ENCODE data around the gene HECTD3.

The HECTD3 gene

GRCh38 chr1:45043094-45043493, 32.0 kb upstream of the HECTD3 start:
- ChIA-PET CTCF (interaction anchor here (1.0 kb wide), 1 partner anchor 257 kb away, joined by 3 read pairs; no protein-coding TSS in a partner anchor), POLR2A (ENCODE audit: low non-redundant PET) (interaction anchor here (0.6 kb wide), 1 partner anchor 27 kb away, joined by 3 read pairs; no protein-coding TSS in a partner anchor)
- DNase-seq (ENCODE audit: low spot score): no peak
- TF ChIP-seq CTCF (conservative IDR thresholded peaks at IDR 0.05; ENCODE audit: low read depth): no peak
- H3K27ac ChIP-seq: no peak overlapping the region

- no peak for TF ChIP-seq CTCF (conservative IDR thresholded peaks at IDR 0.05; ENCODE audit: low read depth)
- POLR2A ChIA-PET (ENCODE audit: low non-redundant PET): no interaction called here
Observed at GRCh38 chr1:45040297-45040696, 29.2 kb upstream of the HECTD3 start.

GRCh38 chr1:45038661-45039364, 27.7 kb upstream of the HECTD3 start:
- H3K27ac ChIP-seq: no peak overlapping the region
- ChIA-PET POLR2A (ENCODE audit: low non-redundant PET) (no interaction called here), CTCF (no interaction called here)
- no peak for TF ChIP-seq CTCF (conservative IDR thresholded peaks at IDR 0.05; ENCODE audit: low read depth)
- DNase-seq (ENCODE audit: low spot score): no peak

More at GRCh38 chr1:45040297-45040696, 29.2 kb upstream of the HECTD3 start:
- no peak overlapping the region for H3K27ac ChIP-seq
- DNase-seq (ENCODE audit: low spot score): no peak
- CTCF ChIA-PET: no interaction called here

GRCh38 chr1:45038240-45038639, 27.1 kb upstream of the HECTD3 start:
- no peak for TF ChIP-seq CTCF (conservative IDR thresholded peaks at IDR 0.05; ENCODE audit: low read depth)
- POLR2A ChIA-PET (ENCODE audit: low non-redundant PET): no interaction called here
- H3K27ac ChIP-seq: no peak overlapping the region
- DNase-seq (ENCODE audit: low spot score): no peak
- CTCF ChIA-PET: no interaction called here

GRCh38 chr1:45037456-45037855, 26.3 kb upstream of the HECTD3 start:
- TF ChIP-seq CTCF (conservative IDR thresholded peaks at IDR 0.05; ENCODE audit: low read depth): no peak
- no peak overlapping the region for H3K27ac ChIP-seq
- ChIA-PET POLR2A (ENCODE audit: low non-redundant PET) (no interaction called here), CTCF (no interaction called here)
- no peak for DNase-seq (ENCODE audit: low spot score)

GRCh38 chr1:45035631-45036301, 24.6 kb upstream of the HECTD3 start:
- DNase-seq (ENCODE audit: low spot score): no peak
- ChIA-PET CTCF (no interaction called here), POLR2A (ENCODE audit: low non-redundant PET) (no interaction called here)
- no peak for TF ChIP-seq CTCF (conservative IDR thresholded peaks at IDR 0.05; ENCODE audit: low read depth)
- H3K27ac ChIP-seq: no peak overlapping the region
